ENCODE data around the gene ETV4. TPM values are rescaled to one million over a fixed set of nuclear protein-coding genes. Genes with fewer than 3 reads are reported as not detected.

Gene ETV4
- total and polyA plus RNA-seq, 2 of the 13 experiments (the other 11 are each of a cell fraction or from before 2014, with no cell fraction given) = 128 to 330 TPM

DNA sequence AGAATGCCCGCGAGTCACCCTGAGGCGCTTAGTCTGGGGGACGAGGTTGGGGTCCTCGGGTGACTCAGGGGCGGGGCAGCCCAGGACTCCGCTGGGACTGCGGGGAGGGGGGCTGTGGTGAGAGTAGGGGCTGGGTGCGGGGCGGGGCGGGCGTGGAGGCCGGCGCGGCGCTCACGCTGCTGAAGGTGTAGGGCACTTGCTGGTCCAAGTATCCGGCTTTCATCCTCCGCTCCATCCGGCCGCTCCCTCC, 832 bp downstream of the ETV4 start (continued):
- TF ChIP-seq, protein P1, sequence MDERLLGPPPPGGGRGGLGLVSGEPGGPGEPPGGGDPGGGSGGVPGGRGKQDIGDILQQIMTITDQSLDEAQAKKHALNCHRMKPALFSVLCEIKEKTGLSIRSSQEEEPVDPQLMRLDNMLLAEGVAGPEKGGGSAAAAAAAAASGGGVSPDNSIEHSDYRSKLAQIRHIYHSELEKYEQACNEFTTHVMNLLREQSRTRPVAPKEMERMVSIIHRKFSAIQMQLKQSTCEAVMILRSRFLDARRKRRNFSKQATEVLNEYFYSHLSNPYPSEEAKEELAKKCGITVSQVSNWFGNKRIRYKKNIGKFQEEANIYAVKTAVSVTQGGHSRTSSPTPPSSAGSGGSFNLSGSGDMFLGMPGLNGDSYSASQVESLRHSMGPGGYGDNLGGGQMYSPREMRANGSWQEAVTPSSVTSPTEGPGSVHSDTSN (CRISPR knock-in tag; IDR thresholded peaks at IDR 0.05) = no peak
- TF ChIP-seq SMARCE1 (IDR thresholded peaks at IDR 0.05; ENCODE audit: borderline replicate concordance) (no peak), YEATS2 (CRISPR knock-in tag; IDR thresholded peaks at IDR 0.05; ENCODE audit: borderline replicate concordance) (no peak), SAP130 (CRISPR knock-in tag; IDR thresholded peaks at IDR 0.05; ENCODE audit: low read depth) (peak; percentile 10; the same call in 1 of the 2 replicates), JUN (CRISPR knock-in tag; IDR thresholded peaks at IDR 0.05) (no peak), ZNF598 (CRISPR knock-in tag; IDR thresholded peaks at IDR 0.05; ENCODE audit: borderline replicate concordance) (no peak), ZSCAN30 (CRISPR knock-in tag; IDR thresholded peaks at IDR 0.05) (no peak), ZNF724P (CRISPR knock-in tag; IDR thresholded peaks at IDR 0.05; ENCODE audit: borderline replicate concordance) (no peak), PITX1 (CRISPR knock-in tag; IDR thresholded peaks at IDR 0.05) (no peak), KAT2B (IDR thresholded peaks at IDR 0.05; ENCODE audit: borderline replicate concordance, low read depth, low read length) (no peak), ZC3H4 (CRISPR knock-in tag; IDR thresholded peaks at IDR 0.05; ENCODE audit: borderline replicate concordance) (peak; percentile 98; the same call in 1 of the 2 replicates), ZNF484 (CRISPR knock-in tag; IDR thresholded peaks at IDR 0.05; ENCODE audit: borderline replicate concordance, low read depth) (no peak), ERF (CRISPR knock-in tag; IDR thresholded peaks at IDR 0.05) (0 out of 2 replicates have a peak, but pooled peaks have one; percentile 55), SP2 (CRISPR knock-in tag; IDR thresholded peaks at IDR 0.05) (no peak)
- TF ChIP-seq, protein P2, sequence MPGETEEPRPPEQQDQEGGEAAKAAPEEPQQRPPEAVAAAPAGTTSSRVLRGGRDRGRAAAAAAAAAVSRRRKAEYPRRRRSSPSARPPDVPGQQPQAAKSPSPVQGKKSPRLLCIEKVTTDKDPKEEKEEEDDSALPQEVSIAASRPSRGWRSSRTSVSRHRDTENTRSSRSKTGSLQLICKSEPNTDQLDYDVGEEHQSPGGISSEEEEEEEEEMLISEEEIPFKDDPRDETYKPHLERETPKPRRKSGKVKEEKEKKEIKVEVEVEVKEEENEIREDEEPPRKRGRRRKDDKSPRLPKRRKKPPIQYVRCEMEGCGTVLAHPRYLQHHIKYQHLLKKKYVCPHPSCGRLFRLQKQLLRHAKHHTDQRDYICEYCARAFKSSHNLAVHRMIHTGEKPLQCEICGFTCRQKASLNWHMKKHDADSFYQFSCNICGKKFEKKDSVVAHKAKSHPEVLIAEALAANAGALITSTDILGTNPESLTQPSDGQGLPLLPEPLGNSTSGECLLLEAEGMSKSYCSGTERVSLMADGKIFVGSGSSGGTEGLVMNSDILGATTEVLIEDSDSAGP (CRISPR knock-in tag; IDR thresholded peaks at IDR 0.05; ENCODE audit: borderline replicate concordance) = no peak
- TF ChIP-seq, protein P3, sequence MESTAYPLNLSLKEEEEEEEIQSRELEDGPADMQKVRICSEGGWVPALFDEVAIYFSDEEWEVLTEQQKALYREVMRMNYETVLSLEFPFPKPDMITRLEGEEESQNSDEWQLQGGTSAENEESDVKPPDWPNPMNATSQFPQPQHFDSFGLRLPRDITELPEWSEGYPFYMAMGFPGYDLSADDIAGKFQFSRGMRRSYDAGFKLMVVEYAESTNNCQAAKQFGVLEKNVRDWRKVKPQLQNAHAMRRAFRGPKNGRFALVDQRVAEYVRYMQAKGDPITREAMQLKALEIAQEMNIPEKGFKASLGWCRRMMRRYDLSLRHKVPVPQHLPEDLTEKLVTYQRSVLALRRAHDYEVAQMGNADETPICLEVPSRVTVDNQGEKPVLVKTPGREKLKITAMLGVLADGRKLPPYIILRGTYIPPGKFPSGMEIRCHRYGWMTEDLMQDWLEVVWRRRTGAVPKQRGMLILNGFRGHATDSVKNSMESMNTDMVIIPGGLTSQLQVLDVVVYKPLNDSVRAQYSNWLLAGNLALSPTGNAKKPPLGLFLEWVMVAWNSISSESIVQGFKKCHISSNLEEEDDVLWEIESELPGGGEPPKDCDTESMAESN (CRISPR knock-in tag; conservative IDR thresholded peaks at IDR 0.05) = no peak
- TF ChIP-seq, protein P4, sequence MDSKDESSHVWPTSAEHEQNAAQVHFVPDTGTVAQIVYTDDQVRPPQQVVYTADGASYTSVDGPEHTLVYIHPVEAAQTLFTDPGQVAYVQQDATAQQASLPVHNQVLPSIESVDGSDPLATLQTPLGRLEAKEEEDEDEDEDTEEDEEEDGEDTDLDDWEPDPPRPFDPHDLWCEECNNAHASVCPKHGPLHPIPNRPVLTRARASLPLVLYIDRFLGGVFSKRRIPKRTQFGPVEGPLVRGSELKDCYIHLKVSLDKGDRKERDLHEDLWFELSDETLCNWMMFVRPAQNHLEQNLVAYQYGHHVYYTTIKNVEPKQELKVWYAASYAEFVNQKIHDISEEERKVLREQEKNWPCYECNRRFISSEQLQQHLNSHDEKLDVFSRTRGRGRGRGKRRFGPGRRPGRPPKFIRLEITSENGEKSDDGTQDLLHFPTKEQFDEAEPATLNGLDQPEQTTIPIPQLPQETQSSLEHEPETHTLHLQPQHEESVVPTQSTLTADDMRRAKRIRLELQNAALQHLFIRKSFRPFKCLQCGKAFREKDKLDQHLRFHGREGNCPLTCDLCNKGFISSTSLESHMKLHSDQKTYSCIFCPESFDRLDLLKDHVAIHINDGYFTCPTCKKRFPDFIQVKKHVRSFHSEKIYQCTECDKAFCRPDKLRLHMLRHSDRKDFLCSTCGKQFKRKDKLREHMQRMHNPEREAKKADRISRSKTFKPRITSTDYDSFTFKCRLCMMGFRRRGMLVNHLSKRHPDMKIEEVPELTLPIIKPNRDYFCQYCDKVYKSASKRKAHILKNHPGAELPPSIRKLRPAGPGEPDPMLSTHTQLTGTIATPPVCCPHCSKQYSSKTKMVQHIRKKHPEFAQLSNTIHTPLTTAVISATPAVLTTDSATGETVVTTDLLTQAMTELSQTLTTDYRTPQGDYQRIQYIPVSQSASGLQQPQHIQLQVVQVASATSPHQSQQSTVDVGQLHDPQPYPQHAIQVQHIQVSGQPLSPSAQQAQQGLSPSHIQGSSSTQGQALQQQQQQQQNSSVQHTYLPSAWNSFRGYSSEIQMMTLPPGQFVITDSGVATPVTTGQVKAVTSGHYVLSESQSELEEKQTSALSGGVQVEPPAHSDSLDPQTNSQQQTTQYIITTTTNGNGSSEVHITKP (CRISPR knock-in tag; IDR thresholded peaks at IDR 0.05; ENCODE audit: low read depth) = no peak
- TF ChIP-seq, protein P5, sequence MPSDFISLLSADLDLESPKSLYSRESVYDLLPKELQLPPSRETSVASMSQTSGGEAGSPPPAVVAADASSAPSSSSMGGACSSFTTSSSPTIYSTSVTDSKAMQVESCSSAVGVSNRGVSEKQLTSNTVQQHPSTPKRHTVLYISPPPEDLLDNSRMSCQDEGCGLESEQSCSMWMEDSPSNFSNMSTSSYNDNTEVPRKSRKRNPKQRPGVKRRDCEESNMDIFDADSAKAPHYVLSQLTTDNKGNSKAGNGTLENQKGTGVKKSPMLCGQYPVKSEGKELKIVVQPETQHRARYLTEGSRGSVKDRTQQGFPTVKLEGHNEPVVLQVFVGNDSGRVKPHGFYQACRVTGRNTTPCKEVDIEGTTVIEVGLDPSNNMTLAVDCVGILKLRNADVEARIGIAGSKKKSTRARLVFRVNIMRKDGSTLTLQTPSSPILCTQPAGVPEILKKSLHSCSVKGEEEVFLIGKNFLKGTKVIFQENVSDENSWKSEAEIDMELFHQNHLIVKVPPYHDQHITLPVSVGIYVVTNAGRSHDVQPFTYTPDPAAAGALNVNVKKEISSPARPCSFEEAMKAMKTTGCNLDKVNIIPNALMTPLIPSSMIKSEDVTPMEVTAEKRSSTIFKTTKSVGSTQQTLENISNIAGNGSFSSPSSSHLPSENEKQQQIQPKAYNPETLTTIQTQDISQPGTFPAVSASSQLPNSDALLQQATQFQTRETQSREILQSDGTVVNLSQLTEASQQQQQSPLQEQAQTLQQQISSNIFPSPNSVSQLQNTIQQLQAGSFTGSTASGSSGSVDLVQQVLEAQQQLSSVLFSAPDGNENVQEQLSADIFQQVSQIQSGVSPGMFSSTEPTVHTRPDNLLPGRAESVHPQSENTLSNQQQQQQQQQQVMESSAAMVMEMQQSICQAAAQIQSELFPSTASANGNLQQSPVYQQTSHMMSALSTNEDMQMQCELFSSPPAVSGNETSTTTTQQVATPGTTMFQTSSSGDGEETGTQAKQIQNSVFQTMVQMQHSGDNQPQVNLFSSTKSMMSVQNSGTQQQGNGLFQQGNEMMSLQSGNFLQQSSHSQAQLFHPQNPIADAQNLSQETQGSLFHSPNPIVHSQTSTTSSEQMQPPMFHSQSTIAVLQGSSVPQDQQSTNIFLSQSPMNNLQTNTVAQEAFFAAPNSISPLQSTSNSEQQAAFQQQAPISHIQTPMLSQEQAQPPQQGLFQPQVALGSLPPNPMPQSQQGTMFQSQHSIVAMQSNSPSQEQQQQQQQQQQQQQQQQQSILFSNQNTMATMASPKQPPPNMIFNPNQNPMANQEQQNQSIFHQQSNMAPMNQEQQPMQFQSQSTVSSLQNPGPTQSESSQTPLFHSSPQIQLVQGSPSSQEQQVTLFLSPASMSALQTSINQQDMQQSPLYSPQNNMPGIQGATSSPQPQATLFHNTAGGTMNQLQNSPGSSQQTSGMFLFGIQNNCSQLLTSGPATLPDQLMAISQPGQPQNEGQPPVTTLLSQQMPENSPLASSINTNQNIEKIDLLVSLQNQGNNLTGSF (CRISPR knock-in tag; IDR thresholded peaks at IDR 0.05) = no peak
